ENCODE results near the gene KCTD3. TPM values are rescaled to one million over a fixed set of nuclear protein-coding genes. Genes with fewer than 3 reads are reported as not detected.

The KCTD3 gene
- total RNA-seq, 1 experiment from 2014 or later = 39.3 TPM

DNA sequence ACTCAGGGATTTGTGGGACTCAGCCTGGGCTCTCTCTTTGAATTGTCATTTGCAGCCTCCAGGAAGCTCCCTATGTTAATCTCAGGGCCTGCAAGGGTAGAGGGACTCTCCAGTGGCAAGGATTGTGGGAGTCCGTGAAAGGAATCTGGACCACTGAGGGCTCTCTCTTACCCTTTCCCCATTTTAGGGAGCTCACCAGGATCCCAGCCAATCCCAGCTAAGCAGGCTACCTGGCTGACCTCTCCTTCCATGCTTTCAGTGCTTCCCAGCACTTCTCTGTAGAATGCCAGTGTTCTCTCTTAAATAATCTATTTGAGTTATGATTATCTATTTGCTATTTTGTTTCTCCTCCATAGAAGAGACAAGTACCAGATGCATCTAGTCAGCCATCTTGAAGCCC, 9.6 kb upstream of the KCTD3 start:
- TF ChIP-seq, protein P1, sequence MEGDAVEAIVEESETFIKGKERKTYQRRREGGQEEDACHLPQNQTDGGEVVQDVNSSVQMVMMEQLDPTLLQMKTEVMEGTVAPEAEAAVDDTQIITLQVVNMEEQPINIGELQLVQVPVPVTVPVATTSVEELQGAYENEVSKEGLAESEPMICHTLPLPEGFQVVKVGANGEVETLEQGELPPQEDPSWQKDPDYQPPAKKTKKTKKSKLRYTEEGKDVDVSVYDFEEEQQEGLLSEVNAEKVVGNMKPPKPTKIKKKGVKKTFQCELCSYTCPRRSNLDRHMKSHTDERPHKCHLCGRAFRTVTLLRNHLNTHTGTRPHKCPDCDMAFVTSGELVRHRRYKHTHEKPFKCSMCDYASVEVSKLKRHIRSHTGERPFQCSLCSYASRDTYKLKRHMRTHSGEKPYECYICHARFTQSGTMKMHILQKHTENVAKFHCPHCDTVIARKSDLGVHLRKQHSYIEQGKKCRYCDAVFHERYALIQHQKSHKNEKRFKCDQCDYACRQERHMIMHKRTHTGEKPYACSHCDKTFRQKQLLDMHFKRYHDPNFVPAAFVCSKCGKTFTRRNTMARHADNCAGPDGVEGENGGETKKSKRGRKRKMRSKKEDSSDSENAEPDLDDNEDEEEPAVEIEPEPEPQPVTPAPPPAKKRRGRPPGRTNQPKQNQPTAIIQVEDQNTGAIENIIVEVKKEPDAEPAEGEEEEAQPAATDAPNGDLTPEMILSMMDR (conservative IDR thresholded peaks at IDR 0.05) = no peak
- Histone ChIP-seq H3K79me1 (ENCODE audit: insufficient read depth, low read depth, low read length, poor library complexity, severe bottlenecking) (no peaks in the 10 kb centered on the region), H4K8ac (replicated peaks; ENCODE audit: insufficient read length, low read depth, low read length) (no peak overlapping the region), H4K91ac (ENCODE audit: insufficient read length, low read depth, low read length) (no peak overlapping the region), H3K23ac (ENCODE audit: insufficient read length, low read depth, low read length) (no peak overlapping the region), H2AK5ac (ENCODE audit: insufficient read length, low read length) (no peak overlapping the region), H3K4me1 (ENCODE audit: insufficient read depth, low read length) (no peaks in the 10 kb centered on the region), H3K4ac (ENCODE audit: low read depth, low read length) (no peak overlapping the region), H3K14ac (ENCODE audit: insufficient read depth, low read length) (no peak overlapping the region), H3K4me2 (ENCODE audit: insufficient read depth, insufficient read length, low read length) (no peak overlapping the region), H3T11ph (ENCODE audit: low read length) (no peak overlapping the region), H3K9me3 (ENCODE audit: control insufficient read depth, low read depth, low read length) (no peaks in the 10 kb centered on the region), H2BK5ac (ENCODE audit: insufficient read length, low read length) (no peak overlapping the region), H3K56ac (ENCODE audit: insufficient read length, low read depth, low read length) (no peak overlapping the region), H3K18ac (ENCODE audit: insufficient read length, low read depth, low read length) (no peak overlapping the region), H4K20me1 (ENCODE audit: control insufficient read depth, insufficient read depth, insufficient read length) (no peaks in the 10 kb centered on the region), H2BK15ac (ENCODE audit: low read depth, low read length) (no peak overlapping the region), H4K5ac (ENCODE audit: insufficient read length, low read depth, low read length) (no peak overlapping the region), H2AFZ (ENCODE audit: low read length) (no peak overlapping the region), H3K27ac (ENCODE audit: insufficient read length, low read depth, low read length) (no peak overlapping the region), H3K79me2 (ENCODE audit: insufficient read depth, low read length) (no peaks in the 10 kb centered on the region), H2BK20ac (ENCODE audit: low read depth, low read length, poor library complexity, severe bottlenecking) (no peak overlapping the region), H3K27me3 (ENCODE audit: insufficient read depth, low read length) (no peaks in the 10 kb centered on the region), H3K9ac (ENCODE audit: extremely low read depth, insufficient read length, low read length) (no peak overlapping the region), H3K23me2 (ENCODE audit: insufficient read length, low read depth, low read length, poor library complexity, severe bottlenecking) (no peaks in the 10 kb centered on the region), H2BK12ac (ENCODE audit: insufficient read length, low read depth, low read length) (no peak overlapping the region), H2BK120ac (ENCODE audit: low read depth, low read length, poor library complexity, severe bottlenecking) (no peak overlapping the region)
- Mint-ChIP-seq H3K36me3 (ENCODE audit: insufficient read depth in 1 of 3, low read depth in 3 of 3) (no peaks in the 10 kb centered on the region), H3K27me3 (ENCODE audit: low read depth) (no peaks in the 10 kb centered on the region), H3K9me3 (peaks cover 0 to 5% of the 10 kb centered on the region in 2 experiments; a peak in 2 of 5 replicates), H3K27ac (no peak overlapping the region), H3K4me1 (peaks cover 0 to 6% of the 10 kb centered on the region in 2 experiments; a peak in 1 of 4 replicates), H3K4me3 (no peak overlapping the region)
- no CpG with 5 or more reads among the region's 1 CpG for WGBS (ENCODE audit: extremely low coverage, insufficient read length, low lambda C conversion rate)
- no peak for DNase-seq

Measured in H9 (cell line).